HG03025 (cell line): ENCODE data around the gene CSPG4.

Experiments
- ATAC-seq: cut with Tn5 transposase; IDR thresholded peaks from one replicate; pipeline ENCODE4 v1.9.1; 2021; ENCODE audit warnings: mild to moderate bottlenecking, moderate library complexity; ENCODE audit not compliant: unreplicated experiment, low FRiP score

The CSPG4 gene

DNA sequence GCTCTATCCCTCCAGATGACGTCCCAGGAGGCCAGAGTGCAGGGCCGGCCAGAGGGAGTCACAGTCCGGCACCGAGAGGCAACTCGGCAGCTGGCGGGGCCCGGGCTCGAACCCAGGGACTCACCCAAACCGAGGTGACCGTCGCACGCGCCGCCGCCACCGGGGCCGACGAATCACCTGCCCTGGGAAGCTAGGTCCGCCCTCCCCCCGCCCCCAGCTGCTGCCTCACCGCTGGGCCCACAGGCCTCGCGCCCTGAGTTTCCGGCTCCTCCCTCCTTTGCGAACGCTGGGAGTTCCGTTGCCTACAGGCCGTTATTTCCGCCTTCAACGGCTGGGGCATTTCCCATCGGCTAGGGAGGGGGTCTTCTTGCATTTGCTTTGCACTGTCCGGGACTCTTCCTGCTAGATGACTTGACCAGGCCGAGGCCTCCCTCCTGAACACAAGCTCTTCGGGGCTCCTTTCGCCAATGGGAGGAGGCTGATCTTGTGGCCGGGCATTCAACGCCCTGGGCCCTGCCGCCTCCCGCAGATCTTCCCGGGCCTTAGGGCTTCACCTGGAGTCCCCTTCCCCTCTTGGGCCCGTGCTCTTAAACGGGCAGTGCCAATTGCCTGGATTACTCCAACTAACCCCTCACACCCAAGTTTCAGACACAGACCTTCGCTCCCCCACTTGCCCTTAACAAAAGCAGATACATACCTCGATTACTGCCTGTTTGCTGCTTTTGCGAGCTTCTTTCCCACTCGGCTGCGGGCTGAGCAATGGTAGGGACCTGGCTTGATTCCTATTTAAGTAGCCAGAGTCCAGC is 86.9 kb downstream of the CSPG4 start, which contains the start of gene SNUPN:
Gene SNUPN (minus strand): TSS at position 184 of the 806 bp plus-strand sequence. CDS start 4,674 bp downstream, outside the sequence.
- ATAC-seq = peak; percentile 67
